Calu3 (cell line): Measurements from ENCODE around the gene WDR64. TPM values are rescaled to one million over a fixed set of nuclear protein-coding genes. Genes with fewer than 3 reads are reported as not detected.

Experiments
- BruUV-seq: library from RNA; stranded (reverse); fragments of 400-500 nt; replicated peaks from 2 replicates; lab custom pipeline; 2021; lab: Mats Ljungman, UMichigan
- CTCF ChIA-PET: fragments of 300-600 bp; sonication (Branson Sonifier 250); formaldehyde crosslinking; loops from one replicate; lab custom pipeline; 2022; ENCODE audit warnings: antibody characterized with exemption; lab: Charles Lee
- DNase-seq: peaks from one replicate; pipeline ENCODE4 v3.0.0; 2022
- H3K27ac Mint-ChIP-seq: one replicate; pipeline ENCODE4 v1.8.0; 2022; ENCODE audit warnings: mixed read lengths; ENCODE audit not compliant: unreplicated experiment
- H3K27me3 Mint-ChIP-seq: one replicate; pipeline ENCODE4 v1.8.0; 2022; ENCODE audit warnings: mixed read lengths; ENCODE audit not compliant: unreplicated experiment
- H3K36me3 Mint-ChIP-seq: one replicate; pipeline ENCODE4 v1.8.0; 2022; ENCODE audit warnings: mild to moderate bottlenecking, moderate library complexity, mixed read lengths; ENCODE audit not compliant: insufficient read depth, unreplicated experiment
- H3K4me1 Mint-ChIP-seq: one replicate; pipeline ENCODE4 v1.8.0; 2022; ENCODE audit warnings: mild to moderate bottlenecking, low read depth, mixed read lengths; ENCODE audit not compliant: unreplicated experiment
- H3K4me3 Mint-ChIP-seq: one replicate; pipeline ENCODE4 v1.8.0; 2022; ENCODE audit warnings: mild to moderate bottlenecking, low read depth, moderate library complexity, mixed read lengths; ENCODE audit not compliant: unreplicated experiment
- H3K9me3 Mint-ChIP-seq: one replicate; pipeline ENCODE4 v1.8.0; 2022; ENCODE audit warnings: low read depth, mixed read lengths; ENCODE audit not compliant: unreplicated experiment
- CTCF ChIP-seq: fragments of 200-600 bp; IDR thresholded peaks from one replicate; pipeline ENCODE4 v1.8.0; 2022; ENCODE audit warnings: antibody characterized with exemption; ENCODE audit not compliant: unreplicated experiment
- intact Hi-C: fragments of 100-400 bp; cut with micrococcal nuclease; formaldehyde crosslinking; loops from one replicate; pipeline ENCODE4 v1.10.0; 2022; ENCODE audit not compliant: unreplicated experiment
- total RNA-seq: library from RNA; stranded (reverse); gene quantifications from 2 replicates; pipeline ENCODE4 v1.2.3, GENCODE V29; 2022

WDR64 gene
- total RNA-seq, 1 experiment from 2014 or later: not detected

GRCh38 chr1:241641773-241642592, 10.1 kb upstream of the WDR64 start:
- DNase-seq: peak; percentile 43
- H3K4me1 Mint-ChIP-seq: peaks cover 47% of the 10 kb centered on the region
- H3K27ac Mint-ChIP-seq: peak overlapping the region; percentile 59
- peaks cover 5% of the 10 kb centered on the region for H3K9me3 Mint-ChIP-seq
- intact Hi-C loops: no loop called here
- BruUV-seq: no TSS peak
- CTCF ChIA-PET: no interaction called here
- no peak overlapping the region for H3K4me3 Mint-ChIP-seq
- TF ChIP-seq CTCF: no peak
- H3K27me3 Mint-ChIP-seq: no peaks in the 10 kb centered on the region
- H3K36me3 Mint-ChIP-seq: peaks cover 27% of the 10 kb centered on the region

GRCh38 chr1:241642593-241642944, 9.5 kb upstream of the WDR64 start:
- Mint-ChIP-seq H3K9me3 (peaks cover 5% of the 10 kb centered on the region), H3K27me3 (no peaks in the 10 kb centered on the region), H3K36me3 (peaks cover 27% of the 10 kb centered on the region), H3K4me3 (no peak overlapping the region), H3K4me1 (peaks cover 42% of the 10 kb centered on the region), H3K27ac (peak overlapping the region; percentile 59)
- CTCF ChIA-PET: no interaction called here
- intact Hi-C loops: no loop called here
- DNase-seq: no peak
- BruUV-seq: no TSS peak
- no peak for TF ChIP-seq CTCF

- BruUV-seq: no TSS peak
- Mint-ChIP-seq H3K4me1 (peaks cover 25% of the 10 kb centered on the region), H3K4me3 (no peak overlapping the region), H3K9me3 (peaks cover 5% of the 10 kb centered on the region), H3K27ac (no peak overlapping the region), H3K36me3 (peaks cover 20% of the 10 kb centered on the region), H3K27me3 (no peaks in the 10 kb centered on the region)
- DNase-seq: no peak
- intact Hi-C loops: no loop called here
- TF ChIP-seq CTCF: no peak
- CTCF ChIA-PET: interaction anchor here (1.3 kb wide), 1 partner anchor 14 kb away, joined by 4 read pairs; no protein-coding TSS in a partner anchor
Observed at GRCh38 chr1:241644259-241644658, 7.8 kb upstream of the WDR64 start.

GRCh38 chr1:241645199-241645598, 6.9 kb upstream of the WDR64 start:
- no peak for DNase-seq
- no peak for TF ChIP-seq CTCF
- Mint-ChIP-seq H3K27me3 (peaks cover 8% of the 10 kb centered on the region), H3K27ac (no peak overlapping the region), H3K4me1 (peaks cover 25% of the 10 kb centered on the region), H3K9me3 (peaks cover 5% of the 10 kb centered on the region), H3K4me3 (no peak overlapping the region), H3K36me3 (peaks cover 11% of the 10 kb centered on the region)
- no TSS peak for BruUV-seq
- intact Hi-C loops: no loop called here
- CTCF ChIA-PET: interaction anchor here (1.3 kb wide), 1 partner anchor 13 kb away, joined by 4 read pairs; no protein-coding TSS in a partner anchor
